Measurements from ENCODE around the gene TMEM187.
"Not testable (repeated sequence)": the region's sequence is repeated elsewhere in the genome, so short reads cannot be mapped to it uniquely, and the experiment has no call there.

- not testable (repeated sequence) for TF ChIP-seq CTCF (IDR thresholded peaks at IDR 0.05; ENCODE audit: insufficient read depth, low read depth, low read length); EZH2 (IDR thresholded peaks at IDR 0.05; ENCODE audit: insufficient read depth, low read length)
Observed at GRCh38 chrX:153980394-153980793, 7.8 kb downstream of the TMEM187 start.
